Fibroblast of the conjunctiva (primary cell): ENCODE results near the gene MAGED2.
"Not testable (repeated sequence)": the region's sequence is repeated elsewhere in the genome, so short reads cannot be mapped to it uniquely, and the experiment has no call there.

Experiments
- DNase-seq: peaks from one replicate; pipeline ENCODE4 v3.0.0-alpha.2; 2010; ENCODE audit warnings: low read depth

Gene MAGED2

GRCh38 chrX:54807524-54808108 is at the start of gene MAGED2:
MAGED2 (plus strand) TSS chrX:54807745; CDS start chrX:54809332, 1,587 bp downstream.
- DNase-seq = peak; percentile 12

GRCh38 chrX:54758114-54759055 is 49.2 kb upstream of the MAGED2 start:
- DNase-seq = no peak

- DNase-seq = peak; percentile 61
Measured at GRCh38 chrX:54774391-54775094, 33.0 kb upstream of the MAGED2 start.

- DNase-seq = no peak
Measured at GRCh38 chrX:54776061-54776460, 31.5 kb upstream of the MAGED2 start.

GRCh38 chrX:54776987-54777672 is 30.4 kb upstream of the MAGED2 start:
- no peak for DNase-seq

- DNase-seq = no peak
Measured at GRCh38 chrX:54785901-54786300, 21.6 kb upstream of the MAGED2 start.

GRCh38 chrX:54786967-54787366 is 20.6 kb upstream of the MAGED2 start:
- DNase-seq = no peak

- DNase-seq = no peak
Measured at GRCh38 chrX:54788446-54788845, 19.1 kb upstream of the MAGED2 start.

- not testable (repeated sequence) for DNase-seq
Measured at GRCh38 chrX:54789405-54789804, 18.1 kb upstream of the MAGED2 start.

GRCh38 chrX:54794028-54794427 is 13.5 kb upstream of the MAGED2 start:
- no peak for DNase-seq

GRCh38 chrX:54794795-54795194 is 12.8 kb upstream of the MAGED2 start:
- DNase-seq = no peak

GRCh38 chrX:54798137-54798536 is 9.4 kb upstream of the MAGED2 start, which contains the start of gene ITIH6:
ITIH6 (minus strand) TSS chrX:54798255; CDS start chrX:54798210, 45 bp downstream.
- DNase-seq = no peak

GRCh38 chrX:54799046-54799445 is 8.5 kb upstream of the MAGED2 start:
- no peak for DNase-seq

GRCh38 chrX:54808109-54808604 is 612 bp downstream of the MAGED2 start:
- no peak for DNase-seq

GRCh38 chrX:54808605-54809483 is 1.3 kb downstream of the MAGED2 start:
- DNase-seq = peak; percentile 97

GRCh38 chrX:54810532-54810931 is 3.0 kb downstream of the MAGED2 start:
- DNase-seq = no peak

- DNase-seq = no peak
Measured at GRCh38 chrX:54811301-54811885, 3.8 kb downstream of the MAGED2 start.

- DNase-seq = no peak
Measured at GRCh38 chrX:54812306-54812705, 4.8 kb downstream of the MAGED2 start.

GRCh38 chrX:54817220-54817820 is 9.8 kb downstream of the MAGED2 start:
- DNase-seq = no peak

GRCh38 chrX:54818221-54818620 is 10.7 kb downstream of the MAGED2 start:
- DNase-seq = no peak
